Measurements from ENCODE around the gene TRPV6.
A peak's percentile ranks its signal among the peaks of the same experiment; 100 is the strongest.

The TRPV6 gene

DNA sequence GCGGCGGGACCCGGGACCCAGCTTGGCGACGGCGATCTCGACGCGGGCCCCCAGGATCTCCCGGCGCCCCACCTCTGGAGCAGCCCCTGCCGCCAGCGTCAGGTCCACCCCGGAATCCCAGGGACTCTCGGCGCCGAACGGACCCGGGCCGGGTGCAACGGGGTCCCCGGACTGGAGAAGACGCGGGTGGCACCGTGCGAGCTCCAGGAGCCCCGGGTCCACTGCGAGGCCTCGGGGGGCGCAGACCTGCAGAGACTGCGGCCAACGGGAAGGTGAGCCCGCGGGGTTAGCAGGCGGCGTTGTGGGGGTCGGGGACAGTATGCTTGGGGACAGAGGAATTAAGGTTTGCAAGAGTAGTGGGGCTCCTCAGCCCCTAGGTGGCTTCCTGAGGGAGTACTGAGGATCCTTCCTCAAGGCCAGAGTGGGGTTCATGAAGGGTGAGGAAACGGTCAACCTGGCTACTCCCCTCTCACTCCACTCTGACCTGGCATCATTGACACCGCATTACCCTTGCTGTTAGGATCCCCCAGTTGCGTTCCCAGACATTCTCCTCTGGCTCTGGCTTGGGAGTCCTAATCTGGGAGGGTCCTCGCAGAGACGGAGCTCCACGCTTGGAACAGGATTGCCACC, 30.3 kb downstream of the TRPV6 start:
- Histone ChIP-seq H3K27me3 (ENCODE audit: insufficient read depth, low read length) (peaks cover 25% of the 10 kb centered on the region), H3K36me3 (ENCODE audit: insufficient read depth, low read depth, low read length) (no peaks in the 10 kb centered on the region), H3K9me3 (ENCODE audit: insufficient read depth, low read depth, low read length) (no peaks in the 10 kb centered on the region), H3K4me1 (ENCODE audit: insufficient read depth, low read length) (peaks cover 8% of the 10 kb centered on the region; the same call in 1 of the 2 replicates), H3K4me3 (ENCODE audit: low read length) (peak overlapping the region; percentile 79), H3K9ac (ENCODE audit: low read depth, low read length) (peak overlapping the region; percentile 22; the same call in 1 of the 2 replicates), H3K27ac (ENCODE audit: low read length) (no peak overlapping the region)

GRCh38 chr7:142854372-142855113, 31.0 kb downstream of the TRPV6 start, which contains the start of gene EPHB6:
Gene EPHB6, plus strand, starts transcription at chr7:142855076. Its CDS starts 8,152 bp downstream, at chr7:142863228.
- Histone ChIP-seq H3K36me3 (ENCODE audit: insufficient read depth, low read depth, low read length) (no peaks in the 10 kb centered on the region), H3K4me1 (ENCODE audit: insufficient read depth, low read length) (peaks cover 8% of the 10 kb centered on the region; the same call in 1 of the 2 replicates), H3K27ac (ENCODE audit: low read length) (no peak within 1 kb of the TSS), H3K27me3 (ENCODE audit: insufficient read depth, low read length) (peaks cover 25% of the 10 kb centered on the region), H3K9ac (ENCODE audit: low read depth, low read length) (peak within 1 kb of the TSS; percentile 71; the same call in 1 of the 2 replicates), H3K9me3 (ENCODE audit: insufficient read depth, low read depth, low read length) (no peaks in the 10 kb centered on the region), H3K4me3 (ENCODE audit: low read length) (peak within 1 kb of the TSS; percentile 79)

DNA sequence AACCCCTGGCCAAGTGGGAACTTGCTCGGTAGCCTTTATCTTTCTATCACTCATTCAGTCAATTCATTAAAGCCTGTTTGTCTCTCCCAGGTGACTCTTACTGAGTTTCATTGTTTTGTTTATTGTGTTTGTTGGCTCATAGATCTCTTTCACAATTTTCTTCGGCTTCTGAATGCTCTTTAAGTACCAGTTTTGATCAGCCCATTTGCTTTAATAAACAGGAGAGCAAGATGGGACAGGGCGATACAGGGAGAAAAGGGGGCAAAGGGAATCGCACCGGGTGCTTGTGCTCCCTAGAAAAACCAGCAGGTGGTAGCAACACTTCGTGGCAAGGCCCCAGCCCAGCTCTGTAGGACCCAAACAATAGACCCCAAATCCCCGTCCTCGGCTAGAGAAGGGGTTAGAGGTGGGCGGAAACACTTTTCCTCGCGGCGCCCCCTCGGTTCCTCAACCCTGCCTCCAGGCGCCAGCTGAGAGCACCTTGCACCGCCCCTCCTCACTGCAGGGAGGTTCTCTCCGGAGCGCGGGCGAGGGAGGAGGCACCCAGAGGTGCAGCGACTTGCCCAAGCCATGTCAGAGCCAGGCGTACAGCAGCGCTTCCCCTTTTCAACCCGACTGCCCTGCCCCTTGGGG, 31.7 kb downstream of the TRPV6 start:
- peaks cover 25% of the 10 kb centered on the region for H3K27me3 ChIP-seq (ENCODE audit: insufficient read depth, low read length)
- no peaks in the 10 kb centered on the region for H3K9me3 ChIP-seq (ENCODE audit: insufficient read depth, low read depth, low read length)
- H3K27ac ChIP-seq (ENCODE audit: low read length): no peak overlapping the region
- H3K36me3 ChIP-seq (ENCODE audit: insufficient read depth, low read depth, low read length): no peaks in the 10 kb centered on the region
- peak overlapping the region; percentile 71; the same call in 1 of the 2 replicates for H3K9ac ChIP-seq (ENCODE audit: low read depth, low read length)
- peaks cover 8% of the 10 kb centered on the region; the same call in 1 of the 2 replicates for H3K4me1 ChIP-seq (ENCODE audit: insufficient read depth, low read length)
- H3K4me3 ChIP-seq (ENCODE audit: low read length): peak overlapping the region; percentile 79

- Histone ChIP-seq H3K27me3 (ENCODE audit: insufficient read depth, low read length) (peaks cover 19% of the 10 kb centered on the region), H3K36me3 (ENCODE audit: insufficient read depth, low read depth, low read length) (no peaks in the 10 kb centered on the region), H3K27ac (ENCODE audit: low read length) (no peak overlapping the region), H3K9me3 (ENCODE audit: insufficient read depth, low read depth, low read length) (no peaks in the 10 kb centered on the region), H3K4me1 (ENCODE audit: insufficient read depth, low read length) (peaks cover 8% of the 10 kb centered on the region; the same call in 1 of the 2 replicates), H3K4me3 (ENCODE audit: low read length) (no peak overlapping the region), H3K9ac (ENCODE audit: low read depth, low read length) (no peak overlapping the region)
Measured at GRCh38 chr7:142851919-142852318, 33.6 kb downstream of the TRPV6 start.

- Histone ChIP-seq H3K27me3 (ENCODE audit: insufficient read depth, low read length) (peaks cover 13% of the 10 kb centered on the region), H3K27ac (ENCODE audit: low read length) (no peak overlapping the region), H3K4me3 (ENCODE audit: low read length) (no peak overlapping the region), H3K9me3 (ENCODE audit: insufficient read depth, low read depth, low read length) (no peaks in the 10 kb centered on the region), H3K9ac (ENCODE audit: low read depth, low read length) (no peak overlapping the region), H3K36me3 (ENCODE audit: insufficient read depth, low read depth, low read length) (no peaks in the 10 kb centered on the region), H3K4me1 (ENCODE audit: insufficient read depth, low read length) (peaks cover 8% of the 10 kb centered on the region; the same call in 1 of the 2 replicates)
Measured at GRCh38 chr7:142851269-142851668, 34.3 kb downstream of the TRPV6 start.

DNA sequence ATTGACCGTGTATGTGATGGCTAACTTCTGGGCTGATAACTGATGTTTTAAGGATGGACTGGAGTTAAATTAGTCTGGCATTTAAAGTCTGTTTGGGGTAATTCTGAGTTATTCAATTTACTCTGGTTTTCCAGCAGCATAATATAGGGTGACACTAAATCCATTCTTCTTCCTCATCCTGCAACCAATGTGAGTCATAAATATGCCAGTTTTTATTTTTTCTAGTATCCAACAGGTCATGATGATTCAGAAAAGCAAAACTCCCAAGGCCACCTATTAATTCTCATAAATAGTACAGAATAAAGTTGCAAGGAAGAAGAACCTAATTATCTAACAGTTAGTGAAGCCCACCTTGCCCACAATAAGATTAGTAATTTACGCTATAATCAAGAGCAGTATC, 38.2 kb downstream of the TRPV6 start:
- no peak overlapping the region for H3K4me3 ChIP-seq (ENCODE audit: low read length)
- no peak overlapping the region for H3K9ac ChIP-seq (ENCODE audit: low read depth, low read length)
- no peaks in the 10 kb centered on the region for H3K4me1 ChIP-seq (ENCODE audit: insufficient read depth, low read length)
- H3K36me3 ChIP-seq (ENCODE audit: insufficient read depth, low read depth, low read length): no peaks in the 10 kb centered on the region
- no peaks in the 10 kb centered on the region for H3K27me3 ChIP-seq (ENCODE audit: insufficient read depth, low read length)
- H3K27ac ChIP-seq (ENCODE audit: low read length): no peak overlapping the region
- H3K9me3 ChIP-seq (ENCODE audit: insufficient read depth, low read depth, low read length): no peaks in the 10 kb centered on the region

GRCh38 chr7:142842251-142842766, 43.2 kb downstream of the TRPV6 start:
- Histone ChIP-seq H3K4me1 (ENCODE audit: insufficient read depth, low read length) (no peaks in the 10 kb centered on the region), H3K9ac (ENCODE audit: low read depth, low read length) (no peak overlapping the region), H3K27me3 (ENCODE audit: insufficient read depth, low read length) (no peaks in the 10 kb centered on the region), H3K27ac (ENCODE audit: low read length) (no peak overlapping the region), H3K9me3 (ENCODE audit: insufficient read depth, low read depth, low read length) (no peaks in the 10 kb centered on the region), H3K4me3 (ENCODE audit: low read length) (no peak overlapping the region), H3K36me3 (ENCODE audit: insufficient read depth, low read depth, low read length) (no peaks in the 10 kb centered on the region)

DNA sequence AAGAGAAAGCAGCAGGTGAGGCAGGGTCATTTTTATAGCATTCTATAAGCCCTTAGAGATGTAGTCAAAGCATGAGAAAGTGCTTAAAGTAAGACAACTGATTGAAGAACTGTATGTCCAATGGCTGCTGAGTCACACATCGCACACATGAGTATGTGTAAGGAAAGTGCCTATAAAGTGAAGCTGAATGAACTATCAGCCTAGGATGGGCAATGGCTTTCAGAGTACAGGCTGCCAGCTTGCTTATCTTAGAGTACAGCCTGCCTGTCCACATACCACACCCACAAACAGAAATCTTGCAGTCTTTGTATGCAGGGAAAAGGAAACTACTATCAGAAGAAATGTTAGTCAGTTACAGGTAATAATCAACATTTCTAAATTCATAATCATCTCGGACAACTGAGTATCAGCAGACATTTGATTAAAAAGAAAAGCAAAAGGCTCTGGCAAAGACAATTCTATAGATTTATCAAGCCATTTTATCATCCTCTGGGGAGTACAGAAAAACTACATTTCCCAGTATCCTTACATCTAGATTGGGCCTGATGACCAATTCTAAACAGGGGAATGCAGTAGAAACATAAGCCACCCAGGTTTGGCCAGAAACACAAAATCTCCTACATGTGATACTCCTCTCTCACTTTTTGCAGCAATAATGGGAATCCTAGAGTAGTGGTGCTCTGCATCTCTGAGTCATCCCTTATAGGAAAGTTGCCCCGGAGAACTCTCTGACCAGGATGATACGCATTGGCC, 46.9 kb downstream of the TRPV6 start:
- Histone ChIP-seq H3K4me3 (ENCODE audit: low read length) (no peak overlapping the region), H3K27me3 (ENCODE audit: insufficient read depth, low read length) (no peaks in the 10 kb centered on the region), H3K4me1 (ENCODE audit: insufficient read depth, low read length) (no peaks in the 10 kb centered on the region), H3K9me3 (ENCODE audit: insufficient read depth, low read depth, low read length) (no peaks in the 10 kb centered on the region), H3K9ac (ENCODE audit: low read depth, low read length) (no peak overlapping the region), H3K36me3 (ENCODE audit: insufficient read depth, low read depth, low read length) (no peaks in the 10 kb centered on the region), H3K27ac (ENCODE audit: low read length) (no peak overlapping the region)

GRCh38 chr7:142836426-142836825, 49.1 kb downstream of the TRPV6 start:
- no peak overlapping the region for H3K4me3 ChIP-seq (ENCODE audit: low read length)
- H3K9ac ChIP-seq (ENCODE audit: low read depth, low read length): no peak overlapping the region
- H3K27me3 ChIP-seq (ENCODE audit: insufficient read depth, low read length): no peaks in the 10 kb centered on the region
- H3K36me3 ChIP-seq (ENCODE audit: insufficient read depth, low read depth, low read length): no peaks in the 10 kb centered on the region
- H3K27ac ChIP-seq (ENCODE audit: low read length): no peak overlapping the region
- no peaks in the 10 kb centered on the region for H3K9me3 ChIP-seq (ENCODE audit: insufficient read depth, low read depth, low read length)
- no peaks in the 10 kb centered on the region for H3K4me1 ChIP-seq (ENCODE audit: insufficient read depth, low read length)

DNA sequence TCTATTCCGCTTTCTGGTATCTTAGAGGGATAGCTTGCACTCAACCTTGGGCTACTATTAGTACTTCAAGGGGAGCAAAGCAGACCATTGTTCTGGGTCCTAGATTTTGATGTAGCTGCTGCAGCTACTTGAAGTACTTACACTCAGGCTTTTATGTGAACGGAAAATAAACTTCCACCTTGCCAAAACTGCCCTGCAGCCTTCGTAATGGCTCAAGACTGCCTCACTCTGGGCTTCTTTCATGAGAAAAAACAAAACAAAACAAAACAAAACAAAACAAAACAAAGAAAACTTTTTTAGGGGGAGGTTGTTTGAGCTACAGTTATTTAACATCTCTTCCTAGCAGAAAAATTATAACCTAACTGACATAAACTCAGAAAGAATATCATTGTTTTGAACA, 50.1 kb downstream of the TRPV6 start:
- no peaks in the 10 kb centered on the region for H3K36me3 ChIP-seq (ENCODE audit: insufficient read depth, low read depth, low read length)
- no peaks in the 10 kb centered on the region for H3K9me3 ChIP-seq (ENCODE audit: insufficient read depth, low read depth, low read length)
- no peak overlapping the region for H3K27ac ChIP-seq (ENCODE audit: low read length)
- H3K9ac ChIP-seq (ENCODE audit: low read depth, low read length): no peak overlapping the region
- H3K4me3 ChIP-seq (ENCODE audit: low read length): no peak overlapping the region
- H3K27me3 ChIP-seq (ENCODE audit: insufficient read depth, low read length): no peaks in the 10 kb centered on the region
- H3K4me1 ChIP-seq (ENCODE audit: insufficient read depth, low read length): no peaks in the 10 kb centered on the region

Measured in iPS-20b (cell line).